ENCODE measurements around the gene MGAT4B.
A peak's percentile ranks its signal among the peaks of the same experiment; 100 is the strongest.

Gene MGAT4B

GRCh38 chr5:179767496-179768100 is 39.1 kb downstream of the MGAT4B start:
- DNase-seq = no peak

DNA sequence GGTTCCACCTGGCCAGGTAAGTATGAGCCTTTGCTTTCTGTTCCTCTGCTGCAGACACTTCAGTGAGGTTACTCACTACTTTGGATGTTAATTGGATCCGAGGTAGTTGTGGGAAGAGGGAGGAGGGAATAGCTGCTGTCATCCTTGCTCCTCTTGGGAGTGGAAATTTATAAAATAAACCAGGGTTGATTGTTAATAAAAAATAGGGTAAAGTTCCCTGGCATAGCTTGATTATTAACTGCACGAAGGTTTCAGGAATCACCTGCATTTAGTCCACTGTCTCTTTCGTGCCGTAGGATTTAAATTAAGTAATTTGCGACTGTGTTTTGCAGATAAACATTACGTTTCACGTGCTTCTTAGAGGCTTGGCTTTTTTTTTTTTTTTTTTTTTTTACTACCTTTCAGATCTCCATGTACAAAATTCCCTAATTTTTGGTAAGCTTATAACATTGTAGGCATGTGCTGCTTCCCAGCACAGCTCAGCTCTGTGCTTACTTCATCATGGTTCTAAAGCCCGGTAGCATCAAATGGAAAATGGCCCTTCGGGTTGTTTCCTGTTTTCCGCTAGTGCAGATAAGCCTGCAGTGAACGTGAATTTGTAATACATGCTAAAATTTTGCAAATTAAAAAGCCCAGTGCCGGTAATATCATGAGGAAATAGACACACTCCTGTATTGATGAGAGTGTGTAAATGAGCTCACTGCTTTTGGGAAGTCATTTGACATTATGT is 39.8 kb downstream of the MGAT4B start:
- DNase-seq = no peak

DNA sequence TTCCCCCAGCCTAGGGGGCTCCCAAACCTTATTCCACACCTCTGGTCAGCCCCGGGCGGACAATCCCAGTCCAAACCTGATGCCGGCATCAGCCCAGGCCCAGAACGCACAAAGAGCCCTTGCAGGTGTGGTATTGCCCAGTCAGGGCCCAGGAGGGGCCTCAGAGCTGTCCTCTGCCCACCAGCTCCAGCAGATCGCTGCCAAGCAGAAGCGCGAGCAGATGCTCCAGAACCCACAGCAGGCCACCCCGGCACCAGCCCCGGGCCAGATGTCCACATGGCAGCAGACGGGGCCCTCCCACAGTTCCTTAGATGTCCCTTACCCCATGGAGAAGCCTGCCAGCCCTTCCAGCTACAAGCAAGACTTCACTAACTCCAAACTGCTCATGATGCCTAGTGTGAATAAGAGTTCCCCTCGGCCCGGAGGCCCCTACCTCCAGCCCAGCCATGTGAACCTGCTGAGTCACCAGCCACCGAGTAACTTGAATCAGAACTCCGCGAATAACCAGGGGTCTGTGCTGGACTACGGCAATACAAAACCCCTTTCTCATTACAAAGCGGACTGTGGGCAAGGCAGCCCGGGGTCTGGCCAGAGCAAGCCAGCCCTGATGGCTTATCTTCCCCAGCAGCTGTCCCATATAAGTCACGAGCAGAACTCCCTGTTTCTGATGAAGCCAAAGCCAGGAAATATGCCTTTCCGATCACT is 40.5 kb downstream of the MGAT4B start:
- DNase-seq = peak; percentile 39

DNA sequence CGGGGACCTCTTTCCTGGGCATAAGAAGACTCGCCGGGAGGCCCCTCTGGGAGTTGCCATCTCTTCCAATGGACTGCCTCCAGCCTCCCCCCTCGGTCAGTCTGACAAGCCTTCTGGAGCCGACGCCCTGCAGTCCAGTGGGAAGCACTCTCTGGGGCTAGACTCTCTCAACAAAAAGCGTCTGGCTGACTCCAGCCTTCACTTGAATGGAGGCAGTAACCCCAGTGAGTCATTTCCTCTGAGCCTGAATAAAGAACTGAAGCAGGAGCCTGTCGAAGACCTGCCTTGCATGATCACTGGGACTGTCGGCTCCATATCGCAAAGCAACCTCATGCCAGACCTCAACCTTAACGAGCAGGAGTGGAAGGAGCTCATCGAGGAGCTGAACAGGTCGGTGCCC is 41.3 kb downstream of the MGAT4B start:
- peak; percentile 82 for DNase-seq

GRCh38 chr5:179764056-179764455 is 42.6 kb downstream of the MGAT4B start:
- DNase-seq = no peak

GRCh38 chr5:179763215-179763945 is 43.3 kb downstream of the MGAT4B start:
- DNase-seq = peak; percentile 84

- DNase-seq = peak; percentile 53
These were observed 43.9 kb downstream of the MGAT4B start for GRCh38 chr5:179762781-179763176.

DNA sequence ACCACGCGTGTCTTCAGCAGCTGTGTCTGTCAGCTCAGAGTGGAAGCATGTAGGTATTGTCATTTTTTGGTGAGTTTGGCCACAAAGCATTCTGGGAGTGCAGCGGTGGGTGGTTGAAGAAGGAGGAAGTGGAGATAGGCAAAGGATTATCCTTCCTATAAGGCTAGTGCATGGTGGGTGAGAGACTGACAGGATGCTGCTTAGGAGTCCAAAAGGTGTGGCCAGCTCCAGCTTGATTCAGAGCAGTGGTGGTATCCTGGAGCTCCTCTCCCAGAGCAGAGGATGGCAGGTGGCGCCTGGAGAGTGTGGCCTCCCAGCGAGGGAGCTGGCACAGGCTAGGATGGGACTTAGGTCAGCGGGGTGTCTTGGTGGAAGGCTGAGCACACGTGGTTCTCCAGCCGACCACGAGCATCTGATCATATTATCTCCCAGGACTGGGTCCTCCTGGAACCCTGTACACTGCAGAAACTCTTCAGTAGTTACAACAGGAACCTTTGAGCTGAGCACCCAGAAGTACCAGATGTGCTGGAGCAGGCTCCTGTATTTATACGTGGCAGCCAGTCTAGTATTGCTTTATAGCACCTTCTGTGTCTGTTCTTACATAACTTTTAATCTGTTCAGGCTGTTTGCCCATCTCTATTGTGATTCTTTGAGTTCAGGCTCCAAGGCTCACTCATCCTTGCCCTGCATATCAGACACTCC is 44.4 kb downstream of the MGAT4B start:
- DNase-seq = peak; percentile 54

DNA sequence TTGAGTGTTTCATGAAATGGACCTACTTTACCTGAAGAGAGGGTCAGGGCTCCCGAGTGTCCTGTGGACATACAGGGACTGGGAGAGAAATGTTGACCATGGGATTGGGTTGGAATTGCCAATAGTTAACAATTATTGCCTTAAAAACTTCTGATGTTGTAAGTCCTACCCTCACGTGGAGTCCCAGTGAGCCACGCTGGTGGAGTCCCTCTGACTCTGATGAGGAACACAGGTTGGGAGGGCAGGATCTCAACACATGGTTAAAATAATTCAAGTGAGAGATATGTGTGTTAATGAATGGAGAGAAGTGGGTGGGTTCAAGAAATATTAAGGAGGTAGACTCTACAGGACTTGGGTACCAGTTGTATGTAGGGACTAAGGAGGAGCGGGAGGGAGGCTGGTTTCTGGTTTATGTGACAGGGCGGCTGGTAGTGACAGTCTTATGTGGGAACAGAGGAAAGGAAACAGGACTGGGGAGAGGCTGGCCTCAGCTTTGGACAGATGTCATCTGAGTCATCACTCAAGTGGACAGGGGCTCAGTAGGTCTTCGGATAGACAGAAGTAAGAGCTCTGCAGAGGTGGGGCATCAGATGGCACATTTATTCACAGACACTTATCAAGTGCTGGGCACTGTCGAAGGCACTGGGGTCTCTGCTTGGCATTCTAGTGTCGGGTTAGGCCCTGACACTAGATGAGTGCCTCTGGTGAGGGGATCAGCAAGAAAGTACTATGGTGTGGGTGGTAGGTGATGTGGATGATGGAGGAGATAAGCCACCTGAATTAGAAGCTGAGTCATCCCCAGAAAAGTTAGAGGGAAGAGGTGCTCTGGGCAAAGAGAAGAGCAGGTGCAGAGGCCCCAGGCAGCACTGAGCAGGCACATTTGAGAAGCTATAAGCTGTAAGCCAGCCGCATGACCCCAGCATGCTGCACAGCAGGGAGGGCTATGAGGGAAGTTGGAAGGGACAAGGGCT is 46.8 kb downstream of the MGAT4B start:
- DNase-seq = no peak

- no peak for DNase-seq
These were observed 47.7 kb downstream of the MGAT4B start for GRCh38 chr5:179758955-179759354.

DNA sequence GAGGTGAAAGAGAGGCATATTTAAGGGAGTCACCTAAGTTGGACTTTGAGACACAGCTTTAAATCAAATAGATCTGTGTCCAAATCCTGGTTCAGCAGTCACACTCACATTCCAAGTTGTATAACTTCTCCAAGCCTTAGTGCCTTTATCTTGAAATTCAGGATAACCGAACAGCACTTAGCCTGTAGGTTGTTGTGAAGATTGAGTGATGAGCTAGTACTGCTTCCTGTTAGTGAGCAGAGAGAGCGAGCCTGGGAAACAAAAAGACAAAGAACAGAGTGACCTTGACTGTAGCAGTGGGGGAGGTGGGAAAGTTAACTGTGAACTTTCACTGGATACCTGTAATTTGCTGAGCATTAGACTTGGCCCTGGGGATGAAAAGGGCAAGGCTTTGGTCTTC is 51.6 kb downstream of the MGAT4B start:
- no peak for DNase-seq

DNA sequence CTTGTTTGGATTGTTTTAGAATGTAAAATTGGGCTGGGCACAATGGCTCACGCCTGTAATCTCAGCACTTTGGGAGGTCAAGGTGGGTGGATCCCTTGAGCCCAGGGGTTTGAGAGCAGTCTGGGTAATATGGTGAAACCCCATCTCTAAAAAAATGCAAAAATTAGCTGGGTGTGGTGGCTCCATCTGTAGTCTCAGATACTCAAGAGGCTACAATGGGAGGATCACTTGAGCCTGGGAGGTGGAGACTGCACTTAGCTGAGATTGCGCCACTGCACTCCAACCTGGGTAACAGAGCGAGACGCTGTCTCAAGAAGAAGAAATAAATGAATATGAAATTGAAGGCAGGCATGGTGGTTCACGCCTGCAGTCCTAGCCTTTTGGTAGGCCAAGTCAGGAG is 52.7 kb downstream of the MGAT4B start:
- DNase-seq = no peak

DNA sequence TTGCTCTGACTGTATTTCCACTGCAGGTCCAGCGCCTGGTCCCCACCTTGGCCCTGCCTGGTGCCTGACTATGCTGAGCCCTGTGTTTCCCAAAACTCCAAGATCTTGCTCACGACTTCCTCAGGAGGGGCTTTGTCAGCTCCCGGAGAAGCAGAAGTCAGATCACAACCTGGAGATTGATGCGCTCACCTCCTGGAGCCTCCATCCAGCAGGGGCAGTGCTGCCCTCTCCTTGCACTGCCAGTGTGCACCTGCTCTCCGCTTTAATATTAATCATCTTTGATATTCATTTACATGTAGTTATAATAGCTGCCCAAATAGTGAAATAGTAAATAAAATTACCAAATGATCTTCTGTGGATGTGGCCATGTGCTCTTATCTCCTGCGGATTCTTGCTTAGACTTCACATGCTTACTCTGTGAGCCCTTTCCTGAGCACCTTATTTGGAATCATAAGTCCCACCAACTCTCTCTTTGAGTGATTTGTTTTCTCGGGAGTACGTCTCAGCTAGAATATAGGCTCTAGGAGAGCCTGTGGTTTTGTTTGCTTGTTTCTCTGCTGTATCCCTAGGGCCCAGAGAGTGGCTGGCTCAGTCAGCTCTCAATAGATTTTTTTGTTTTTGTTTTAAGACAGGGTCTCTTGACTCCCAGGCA is 56.7 kb downstream of the MGAT4B start:
- DNase-seq = no peak

- no peak for DNase-seq
These were observed 58.9 kb downstream of the MGAT4B start for GRCh38 chr5:179747811-179748210.
